ENCODE measurements around the gene SLC17A5.
A peak's percentile ranks its signal among the peaks of the same experiment; 100 is the strongest.

The SLC17A5 gene

DNA sequence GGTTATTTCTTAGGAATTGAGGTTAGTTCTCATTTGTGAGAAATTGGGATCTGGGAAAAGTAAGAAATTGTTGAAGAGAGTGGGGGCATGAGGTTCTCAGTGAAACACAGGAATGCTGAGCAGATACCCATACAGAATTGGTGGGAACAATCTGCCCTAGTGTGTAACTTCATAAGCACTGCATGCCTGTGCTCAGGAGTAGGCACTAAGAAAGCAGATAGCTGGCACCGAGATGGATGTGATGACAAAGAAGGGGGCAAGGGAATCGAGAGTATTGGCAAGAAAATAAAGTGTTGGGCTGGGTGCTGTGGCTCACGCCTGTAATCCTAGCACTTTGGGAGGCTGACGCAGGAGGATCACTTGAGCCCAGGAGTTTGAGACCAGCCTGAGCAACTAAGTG is 4.0 kb downstream of the SLC17A5 start:
- TF ChIP-seq, protein P1, sequence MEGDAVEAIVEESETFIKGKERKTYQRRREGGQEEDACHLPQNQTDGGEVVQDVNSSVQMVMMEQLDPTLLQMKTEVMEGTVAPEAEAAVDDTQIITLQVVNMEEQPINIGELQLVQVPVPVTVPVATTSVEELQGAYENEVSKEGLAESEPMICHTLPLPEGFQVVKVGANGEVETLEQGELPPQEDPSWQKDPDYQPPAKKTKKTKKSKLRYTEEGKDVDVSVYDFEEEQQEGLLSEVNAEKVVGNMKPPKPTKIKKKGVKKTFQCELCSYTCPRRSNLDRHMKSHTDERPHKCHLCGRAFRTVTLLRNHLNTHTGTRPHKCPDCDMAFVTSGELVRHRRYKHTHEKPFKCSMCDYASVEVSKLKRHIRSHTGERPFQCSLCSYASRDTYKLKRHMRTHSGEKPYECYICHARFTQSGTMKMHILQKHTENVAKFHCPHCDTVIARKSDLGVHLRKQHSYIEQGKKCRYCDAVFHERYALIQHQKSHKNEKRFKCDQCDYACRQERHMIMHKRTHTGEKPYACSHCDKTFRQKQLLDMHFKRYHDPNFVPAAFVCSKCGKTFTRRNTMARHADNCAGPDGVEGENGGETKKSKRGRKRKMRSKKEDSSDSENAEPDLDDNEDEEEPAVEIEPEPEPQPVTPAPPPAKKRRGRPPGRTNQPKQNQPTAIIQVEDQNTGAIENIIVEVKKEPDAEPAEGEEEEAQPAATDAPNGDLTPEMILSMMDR (conservative IDR thresholded peaks at IDR 0.05; ENCODE audit: low read depth, low read length) = no peak
- no peak overlapping the region for H3K4me3 ChIP-seq (ENCODE audit: low read length)

DNA sequence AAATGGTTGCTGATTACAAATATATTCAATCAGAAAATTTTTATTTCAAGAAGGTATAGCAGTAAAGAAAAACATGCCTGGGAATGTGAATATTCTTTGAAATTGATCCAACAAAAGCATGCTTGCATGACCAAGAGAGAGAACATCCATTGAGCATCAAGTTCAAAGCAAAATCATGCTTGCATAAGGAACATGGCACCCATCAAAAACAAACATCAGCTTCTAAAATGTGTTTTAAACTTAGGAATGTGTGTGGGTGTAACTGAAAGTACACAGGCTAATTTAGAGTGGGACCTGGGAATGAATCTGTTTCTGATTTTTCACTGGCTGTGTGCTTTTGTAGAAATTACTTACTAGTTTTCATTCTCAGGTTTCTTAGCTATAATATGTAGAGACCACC is 5.6 kb downstream of the SLC17A5 start:
- TF ChIP-seq, protein P1 (conservative IDR thresholded peaks at IDR 0.05; ENCODE audit: low read depth, low read length) = no peak
- H3K4me3 ChIP-seq (ENCODE audit: low read length) = no peak overlapping the region
- no peak for DNase-seq (ENCODE audit: low read depth)

More for the DNA sequence above, 4.0 kb downstream of the SLC17A5 start:
- DNase-seq (ENCODE audit: low read depth) = no peak

DNA sequence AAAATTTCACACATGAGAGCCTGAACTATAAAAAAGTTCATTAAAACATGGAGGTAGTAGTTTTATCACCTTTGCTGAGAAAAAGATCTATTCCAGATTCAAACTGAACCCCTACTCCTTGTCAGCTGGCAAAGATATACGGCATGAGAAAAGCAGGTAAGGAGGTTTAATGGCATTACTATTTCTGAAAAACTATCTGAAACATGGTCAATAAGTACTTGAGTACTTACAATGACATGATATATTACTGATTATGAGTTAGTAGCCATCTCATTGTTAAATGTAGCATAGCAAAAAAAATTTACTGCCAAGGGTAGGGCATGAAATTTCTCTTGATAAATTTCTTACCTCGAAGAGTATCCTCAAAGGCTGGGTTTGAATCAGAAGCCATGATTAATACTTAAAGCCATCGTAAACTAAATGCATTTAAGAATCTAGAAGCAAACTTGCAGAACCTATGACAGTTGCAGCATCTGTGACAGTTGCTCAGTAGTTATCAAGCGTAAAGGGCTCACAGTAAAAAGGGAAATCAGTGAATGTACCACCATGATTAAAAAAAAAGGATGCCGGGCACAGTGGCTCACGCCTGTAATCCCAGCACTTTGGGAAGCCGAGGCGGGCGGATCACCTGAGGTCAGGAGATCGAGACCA is 8.7 kb downstream of the SLC17A5 start:
- TF ChIP-seq, protein P1 (conservative IDR thresholded peaks at IDR 0.05; ENCODE audit: low read depth, low read length) = no peak
- peak overlapping the region; percentile 38 for H3K4me3 ChIP-seq (ENCODE audit: low read length)
- no peak for DNase-seq (ENCODE audit: low read depth)

DNA sequence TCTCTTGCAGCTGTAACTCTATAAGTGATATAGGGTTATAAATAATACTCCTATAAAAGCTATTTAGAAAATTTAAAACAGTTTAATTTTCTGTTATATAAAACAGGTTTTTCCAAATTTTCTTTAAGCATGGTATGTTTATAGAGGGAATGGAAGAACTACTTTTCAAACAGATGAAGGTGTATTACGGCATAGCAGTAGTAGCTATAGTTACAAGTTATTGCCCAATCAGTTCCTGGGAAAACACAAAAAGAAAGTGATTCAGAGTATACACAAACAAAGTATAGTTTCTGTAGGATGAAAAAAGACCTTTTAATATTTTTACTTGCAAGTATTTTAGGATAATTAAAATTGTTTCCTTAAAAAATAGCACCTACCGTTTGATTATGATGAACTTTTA is 9.8 kb downstream of the SLC17A5 start:
- no peak overlapping the region for H3K4me3 ChIP-seq (ENCODE audit: low read length)
- TF ChIP-seq, protein P1 (conservative IDR thresholded peaks at IDR 0.05; ENCODE audit: low read depth, low read length) = no peak
- DNase-seq (ENCODE audit: low read depth) = no peak

DNA sequence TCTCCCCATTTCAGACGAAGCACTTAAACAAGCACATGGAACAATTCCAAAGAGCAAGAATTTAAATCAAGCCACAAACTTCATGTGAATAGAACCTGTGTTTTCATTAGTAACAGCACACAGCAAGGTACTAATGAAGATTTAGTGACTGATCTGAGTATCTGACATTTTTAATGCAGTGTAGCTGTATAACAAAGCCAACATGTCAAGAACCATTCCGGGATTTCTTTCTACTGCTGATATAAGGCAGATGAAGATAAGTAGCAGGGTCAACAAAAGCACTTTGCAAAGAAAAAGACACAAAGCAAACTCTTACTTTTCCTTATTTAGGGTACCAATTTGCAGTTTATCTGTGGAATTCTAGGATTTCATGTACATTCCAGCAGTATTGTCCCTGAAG is 11.3 kb downstream of the SLC17A5 start:
- TF ChIP-seq, protein P1 (conservative IDR thresholded peaks at IDR 0.05; ENCODE audit: low read depth, low read length) = no peak
- DNase-seq (ENCODE audit: low read depth) = no peak
- no peak overlapping the region for H3K4me3 ChIP-seq (ENCODE audit: low read length)

DNA sequence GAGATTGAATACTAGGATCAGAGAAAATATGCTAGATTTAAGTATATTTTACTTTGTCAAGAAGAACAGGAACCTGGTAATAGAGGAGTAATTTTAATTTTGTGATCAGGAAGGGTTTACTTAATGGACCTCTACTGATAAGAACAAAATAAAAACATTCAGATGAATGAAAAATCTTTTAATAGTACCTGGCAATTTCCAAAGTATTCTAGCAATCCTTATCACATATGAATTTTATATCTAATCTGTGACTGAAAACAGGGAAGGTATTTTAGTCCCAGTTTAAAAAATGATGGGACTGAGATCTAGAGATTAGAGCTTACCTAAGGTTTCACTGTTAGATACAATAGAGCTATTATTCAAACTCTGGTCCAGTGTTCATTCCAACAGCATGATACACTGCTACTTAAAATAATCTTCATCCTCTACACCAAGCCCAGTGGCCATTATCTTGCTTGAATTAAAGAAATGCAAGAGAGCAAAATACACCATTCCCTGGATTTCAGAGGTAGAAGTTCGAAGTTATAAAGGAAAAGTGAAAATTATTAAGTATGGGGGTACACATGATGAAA is 13.5 kb downstream of the SLC17A5 start:
- no peak for DNase-seq (ENCODE audit: low read depth)
- TF ChIP-seq, protein P1 (conservative IDR thresholded peaks at IDR 0.05; ENCODE audit: low read depth, low read length) = no peak
- no peak overlapping the region for H3K4me3 ChIP-seq (ENCODE audit: low read length)

DNA sequence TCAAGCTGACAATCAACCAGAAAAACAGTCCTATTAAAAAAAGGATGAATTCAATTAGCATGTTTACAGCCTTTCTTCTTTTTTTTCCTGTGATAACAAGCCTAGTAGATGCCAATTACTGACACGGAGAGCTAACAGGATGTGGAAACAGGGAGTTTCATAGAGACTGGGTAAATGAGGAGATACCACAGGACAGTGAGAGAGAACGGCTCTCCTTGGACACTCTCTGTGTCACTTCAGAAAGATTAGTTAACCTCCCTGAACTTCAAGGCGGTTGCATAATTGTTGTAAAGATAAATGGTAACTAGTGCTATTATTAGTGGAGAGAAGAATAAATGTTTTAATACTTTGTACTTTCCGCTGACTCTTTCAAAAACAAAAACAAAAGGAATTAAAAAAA is 14.8 kb downstream of the SLC17A5 start:
- no peak for DNase-seq (ENCODE audit: low read depth)
- H3K4me3 ChIP-seq (ENCODE audit: low read length) = no peak overlapping the region
- TF ChIP-seq, protein P1 (conservative IDR thresholded peaks at IDR 0.05; ENCODE audit: low read depth, low read length) = no peak
